HL-60 (cell line): ENCODE measurements around the gene KLHL7.

ENCODE experiments used
- DNase-seq, 2 experiments: peaks; one replicate each; pipeline ENCODE4 v3.0.0-alpha.2; 2010 to 2020; ENCODE audit warnings: low read depth in 1 of 2, low spot score in 1 of 2
- H3K27ac ChIP-seq: fragments of 250-450 bp; sonication (Bioruptor Pico); replicated peaks from 2 replicates; pipeline ENCODE4 v1.5.1; 2020; ENCODE audit warnings: mild to moderate bottlenecking, moderate library complexity
- H3K27me3 ChIP-seq: fragments of 250-450 bp; sonication (Bioruptor Pico); 2 replicates; pipeline ENCODE4 v1.5.1; 2021; ENCODE audit warnings: mild to moderate bottlenecking, moderate library complexity; ENCODE audit not compliant: insufficient read depth, poor library complexity, severe bottlenecking
- H3K4me3 ChIP-seq: replicated peaks from 2 replicates; pipeline ENCODE4 v1.5.1; 2011; ENCODE audit warnings: mild to moderate bottlenecking, control low read depth, low read length; ENCODE audit not compliant: insufficient read depth
- CTCF ChIP-seq: IDR thresholded peaks from one replicate; pipeline ENCODE4 v1.5.1; 2011; ENCODE audit warnings: low read length, control low read depth, inconsistent platforms; ENCODE audit not compliant: insufficient read depth
- GABPA ChIP-seq: IDR thresholded peaks from 2 replicates; pipeline ENCODE4 v1.6.1; 2012; ENCODE audit warnings: low read depth
- POLR2AphosphoS5 ChIP-seq: IDR thresholded peaks from 2 replicates; pipeline ENCODE4 v1.6.1; 2012; ENCODE audit warnings: low read depth
- REST ChIP-seq: IDR thresholded peaks from 2 replicates; pipeline ENCODE4 v1.6.1; 2012; ENCODE audit warnings: low read depth; ENCODE audit not compliant: insufficient replicate concordance
- SPI1 ChIP-seq: IDR thresholded peaks from 2 replicates; pipeline ENCODE4 v1.6.1; 2012; ENCODE audit warnings: low read depth, mild to moderate bottlenecking, borderline replicate concordance
- long read RNA-seq: library from polyadenylated mRNA; unstranded; transcript quantifications from one replicate; pipeline ENCODE4 v2.0.0, GENCODE V29; 2020

The KLHL7 gene
- long read RNA-seq, full-length matches to known transcripts, result 115 of 165 reads
- long read RNA-seq, partial matches to known transcripts, result 17 of 165 reads
- long read RNA-seq, other reads (novel, unspliced or antisense), result 33 of 165 reads

- no peaks in the 10 kb centered on the region for H3K27me3 ChIP-seq
- H3K27ac ChIP-seq, result peak within 1 kb of the TSS; percentile 90
- DNase-seq, result peak; percentile 81 to 95
- peak within 1 kb of the TSS; percentile 100 for H3K4me3 ChIP-seq
- TF ChIP-seq SPI1 (no peak), POLR2AphosphoS5 (peak; percentile 95)
These were observed at the start of gene KLHL7 for GRCh38 chr7:23105644-23106056. TSS of gene KLHL7 (plus strand) at chr7:23105785. CDS start at chr7:23106027, 242 bp downstream.

GRCh38 chr7:23058408-23059096 lies 47.0 kb upstream of the KLHL7 start:
- TF ChIP-seq REST, result no peak
- no peak for TF ChIP-seq GABPA
- no peak for TF ChIP-seq CTCF
- no peak for TF ChIP-seq POLR2AphosphoS5
- no peak; the same call in 1 of the 2 replicates for TF ChIP-seq SPI1
- no peaks in the 10 kb centered on the region for H3K27me3 ChIP-seq
- H3K27ac ChIP-seq, result peak overlapping the region; percentile 34; the same call in 1 of the 2 replicates
- H3K4me3 ChIP-seq, result no peak overlapping the region
- DNase-seq, result peak; percentile 49 to 57

GRCh38 chr7:23061327-23061726 lies 44.3 kb upstream of the KLHL7 start:
- Histone ChIP-seq H3K27ac (no peak overlapping the region), H3K4me3 (no peak overlapping the region), H3K27me3 (no peaks in the 10 kb centered on the region)
- TF ChIP-seq CTCF (no peak), POLR2AphosphoS5 (no peak), REST (peak; percentile 79)
- DNase-seq, result no peak

GRCh38 chr7:23062452-23062851 lies 43.1 kb upstream of the KLHL7 start:
- Histone ChIP-seq H3K27me3 (no peaks in the 10 kb centered on the region), H3K4me3 (no peak overlapping the region), H3K27ac (0 out of 2 replicates have a peak overlapping the region, but pooled peaks have one; percentile 24)
- TF ChIP-seq POLR2AphosphoS5 (no peak), SPI1 (no peak), REST (no peak), CTCF (no peak), GABPA (no peak)
- DNase-seq, result peak; percentile 11 to 64
